ENCODE results near the gene BCAS2.
A peak's percentile ranks its signal among the peaks of the same experiment; 100 is the strongest.

The BCAS2 gene

DNA sequence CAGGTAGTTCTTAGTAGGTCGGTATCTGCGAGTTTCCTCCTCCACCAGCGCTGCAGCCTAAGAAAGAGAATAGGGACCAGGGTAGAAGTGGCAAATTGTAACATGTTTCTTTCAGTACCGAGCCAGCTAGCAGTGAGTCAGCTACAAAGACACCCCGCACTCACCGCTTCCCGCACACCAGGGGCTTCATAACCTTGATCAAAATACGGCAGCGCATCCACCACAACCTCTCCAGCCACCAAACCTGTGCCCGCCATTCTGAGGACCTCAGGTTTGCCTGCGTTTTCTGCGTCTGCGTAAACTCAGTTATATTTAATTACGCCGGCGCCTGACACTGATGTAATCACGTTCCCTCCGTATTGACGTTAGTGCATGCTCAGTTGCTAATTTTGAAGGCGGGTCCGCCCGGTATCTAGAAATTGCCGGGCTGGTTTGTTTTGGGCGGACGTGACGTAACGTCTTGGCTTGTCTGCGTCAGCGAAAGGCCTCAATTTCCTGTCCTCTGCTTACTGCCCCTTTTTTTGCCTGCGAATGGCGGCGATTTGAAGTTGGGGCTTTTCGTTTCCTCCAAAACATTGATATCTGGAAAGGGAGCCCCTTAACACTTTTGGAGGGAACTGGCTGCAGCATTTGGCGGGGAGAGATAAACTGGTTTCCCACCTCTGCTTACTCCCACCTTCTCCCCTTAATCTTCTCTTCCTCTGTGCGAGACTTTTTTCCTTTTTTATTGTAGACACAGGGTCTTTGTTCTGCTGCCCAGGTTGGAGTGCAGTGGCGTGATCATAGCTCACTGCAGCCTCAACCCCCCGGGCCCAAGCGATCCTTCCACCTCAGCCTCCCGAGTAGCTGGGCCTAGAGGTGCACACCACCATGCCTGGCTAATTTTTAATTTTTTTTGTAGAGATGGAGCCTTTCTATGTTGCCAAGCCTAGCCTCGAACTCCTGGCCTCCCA lies at the start of gene BCAS2:
TSS of gene BCAS2 (minus strand) at position 281 of the 953 bp plus-strand sequence. CDS start at position 257, 24 bp downstream.
- DNase-seq, result peak; percentile 90 to 99 (median 97)
- intact Hi-C loops (cut with DNase I), result loop anchor here (2.0 to 5.0 kb wide), 2 partner anchors 69 to 177 kb away; partner anchors contain the start of gene TRIM33

GRCh38 chr1:114627107-114627506 lies 45.7 kb upstream of the BCAS2 start:
- intact Hi-C loops (cut with DNase I), result no loop called here
- no peak for DNase-seq

- no peak for DNase-seq
- intact Hi-C loops (cut with DNase I), result no loop called here
These were observed 41.9 kb upstream of the BCAS2 start for GRCh38 chr1:114623364-114623763.

GRCh38 chr1:114620419-114620818 lies 39.0 kb upstream of the BCAS2 start:
- intact Hi-C loops (cut with DNase I), result no loop called here
- DNase-seq, result no peak

GRCh38 chr1:114618606-114619005 lies 37.2 kb upstream of the BCAS2 start:
- no peak for DNase-seq
- intact Hi-C loops (cut with DNase I), result no loop called here

DNA sequence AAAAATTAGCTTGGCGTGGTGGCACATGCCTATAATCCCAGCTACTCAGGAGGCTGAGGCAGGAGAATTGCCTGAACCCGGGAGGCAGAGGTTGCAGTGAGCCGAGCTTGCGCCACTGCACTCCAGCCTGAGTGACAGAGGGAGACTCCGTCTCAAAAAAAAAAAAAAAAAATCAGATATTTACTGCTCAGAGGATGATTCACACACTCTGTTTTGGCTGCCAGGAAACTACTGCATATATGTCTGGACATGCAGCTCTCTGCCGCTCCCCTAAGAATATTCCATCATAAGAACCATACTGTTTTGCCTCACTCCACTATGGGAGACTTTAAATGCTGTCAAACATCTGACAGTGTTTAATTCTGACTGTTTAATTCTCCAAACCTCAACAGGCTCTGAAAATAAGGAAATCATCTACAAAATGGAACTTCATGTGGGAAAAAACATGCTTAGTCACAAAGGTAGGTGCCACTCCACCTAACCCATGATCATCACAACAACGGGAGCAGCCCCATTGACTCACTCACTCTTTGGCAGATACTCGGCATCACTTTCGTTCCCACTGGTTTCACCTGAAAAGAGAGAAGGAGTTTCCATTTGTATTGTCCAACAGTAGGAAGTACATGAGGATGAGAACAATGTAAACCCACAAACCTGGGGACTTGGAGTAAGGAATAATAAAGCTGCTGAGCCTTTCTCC lies 29.3 kb upstream of the BCAS2 start:
- DNase-seq, result no peak
- intact Hi-C loops (cut with DNase I), result no loop called here

DNA sequence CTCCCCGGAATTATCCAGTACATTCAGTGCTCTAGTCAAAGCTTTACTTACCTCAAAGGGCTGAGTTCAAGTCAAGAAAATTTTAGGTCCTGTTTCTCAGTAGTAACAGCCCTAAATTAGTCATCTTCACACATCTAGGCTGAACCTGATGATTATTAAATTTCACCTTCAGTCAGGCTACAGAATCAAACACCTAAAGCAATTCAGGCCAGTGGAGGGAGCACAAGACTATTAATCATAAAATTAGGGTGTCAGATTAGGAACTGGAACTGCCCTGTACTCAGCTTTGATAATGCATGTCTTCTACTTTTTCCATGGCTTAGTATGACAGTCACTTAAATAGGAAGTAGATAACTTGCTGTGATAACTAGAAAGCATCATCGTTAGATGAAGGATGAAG lies 28.4 kb upstream of the BCAS2 start:
- intact Hi-C loops (cut with DNase I), result no loop called here
- DNase-seq, result no peak

DNA sequence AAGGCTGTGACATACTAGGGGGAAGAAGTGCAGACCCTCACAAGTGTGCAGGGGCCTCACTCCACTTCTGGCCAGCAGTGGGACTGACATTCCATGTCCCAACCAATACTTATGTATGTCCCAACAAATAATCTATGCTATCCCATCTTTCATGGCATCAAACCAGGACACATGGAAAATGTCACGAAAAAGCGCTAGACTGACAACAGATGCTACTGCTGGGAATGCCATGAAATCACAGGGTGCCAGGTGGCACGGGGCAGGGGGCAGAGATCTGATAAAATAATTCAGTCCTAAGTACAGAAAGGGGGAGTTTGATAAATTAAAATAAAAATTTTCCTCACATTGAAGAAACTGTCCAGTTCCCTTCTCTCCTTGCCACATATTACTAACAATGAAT lies 27.6 kb upstream of the BCAS2 start:
- intact Hi-C loops (cut with DNase I), result no loop called here

DNA sequence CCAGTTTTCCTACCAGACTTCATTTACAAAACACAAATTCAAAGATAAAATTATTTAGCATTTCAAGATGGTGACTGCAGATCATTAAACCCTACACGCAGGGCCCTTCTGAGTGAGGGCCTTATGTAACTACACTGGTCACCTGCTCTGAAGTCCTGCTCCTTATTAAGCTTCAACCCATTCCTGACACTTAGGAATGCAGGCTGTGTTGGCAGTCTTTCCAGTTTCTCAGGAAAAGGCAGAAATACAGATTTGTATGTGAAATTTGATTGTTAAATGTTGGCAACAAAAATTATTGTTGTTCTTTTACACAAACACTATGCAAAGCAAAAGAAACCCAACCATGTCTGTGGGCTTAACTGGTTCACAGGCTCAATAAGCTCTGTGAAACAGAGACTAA lies 25.8 kb upstream of the BCAS2 start:
- intact Hi-C loops (cut with DNase I), result no loop called here
- DNase-seq, result no peak

More for the DNA sequence above, 27.6 kb upstream of the BCAS2 start:
- no peak for DNase-seq

GRCh38 chr1:114597949-114598348 lies 16.5 kb upstream of the BCAS2 start:
- intact Hi-C loops (cut with DNase I), result no loop called here
- DNase-seq, result no peak

DNA sequence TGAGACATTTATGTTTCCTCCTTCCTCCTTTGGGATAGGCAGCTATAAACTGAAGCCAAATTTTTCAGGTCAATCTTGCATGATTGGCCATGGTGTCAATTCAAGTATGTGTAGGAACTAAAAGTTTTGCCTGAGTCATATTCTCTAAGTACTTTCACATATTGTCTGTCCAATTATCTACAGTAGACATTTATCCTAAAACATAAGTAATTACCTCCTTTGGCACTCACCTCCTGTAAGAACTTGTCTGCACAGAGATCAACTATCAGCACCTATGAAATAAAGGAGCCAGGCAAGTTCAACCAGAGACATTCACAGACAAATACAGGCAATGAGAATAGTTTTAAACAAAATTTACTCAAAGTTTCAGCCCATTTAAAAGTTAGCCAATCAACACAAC lies 14.2 kb upstream of the BCAS2 start:
- DNase-seq, result no peak
- intact Hi-C loops (cut with DNase I), result no loop called here

GRCh38 chr1:114594046-114594445 lies 12.6 kb upstream of the BCAS2 start:
- intact Hi-C loops (cut with DNase I), result no loop called here
- no peak for DNase-seq

- intact Hi-C loops (cut with DNase I), result no loop called here
These were observed 7.7 kb upstream of the BCAS2 start for GRCh38 chr1:114589122-114589521.

GRCh38 chr1:114588196-114588689 lies 6.8 kb upstream of the BCAS2 start:
- DNase-seq, result no peak
- intact Hi-C loops (cut with DNase I), result no loop called here

More at GRCh38 chr1:114589122-114589521, 7.7 kb upstream of the BCAS2 start:
- DNase-seq, result no peak

DNA sequence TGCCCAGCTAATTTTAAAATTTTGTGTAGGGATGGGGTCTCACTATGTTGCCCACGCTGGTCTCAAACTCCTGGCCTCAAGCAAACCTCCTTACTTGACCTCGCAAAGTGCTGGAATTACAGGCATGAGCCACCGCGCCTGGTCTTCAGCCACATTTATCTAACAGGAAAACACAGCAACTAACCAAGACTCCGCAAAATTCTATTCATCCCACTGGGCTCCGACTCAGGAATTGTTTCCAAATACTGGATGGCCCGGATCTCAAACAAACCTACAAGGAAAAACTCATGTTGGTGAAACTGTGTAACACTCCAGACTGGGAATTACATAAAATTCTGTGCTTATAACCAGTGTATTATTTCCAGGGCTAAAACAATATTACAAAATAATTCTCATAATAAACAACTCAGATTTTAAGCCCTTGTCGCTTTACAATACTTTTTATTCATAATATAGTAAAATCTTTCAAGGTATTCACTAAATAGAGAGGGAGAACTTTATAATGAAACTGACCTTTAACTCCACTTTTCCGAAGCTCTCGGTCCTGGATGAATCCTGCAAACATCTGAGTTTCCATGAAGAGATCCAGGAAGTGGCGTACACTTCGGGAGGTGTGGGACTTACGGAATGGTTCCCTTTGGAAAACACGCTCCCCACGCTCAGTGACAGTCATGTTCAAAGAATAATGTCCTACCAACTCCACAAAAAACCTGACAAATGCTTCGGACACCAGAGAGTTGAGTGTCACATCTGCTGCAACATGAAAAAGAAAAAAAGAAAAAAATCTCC lies 6.0 kb upstream of the BCAS2 start:
- intact Hi-C loops (cut with DNase I), result no loop called here
- no peak for DNase-seq

- no peak for DNase-seq
- intact Hi-C loops (cut with DNase I), result no loop called here
These were observed 5.2 kb upstream of the BCAS2 start for GRCh38 chr1:114586513-114587047.

DNA sequence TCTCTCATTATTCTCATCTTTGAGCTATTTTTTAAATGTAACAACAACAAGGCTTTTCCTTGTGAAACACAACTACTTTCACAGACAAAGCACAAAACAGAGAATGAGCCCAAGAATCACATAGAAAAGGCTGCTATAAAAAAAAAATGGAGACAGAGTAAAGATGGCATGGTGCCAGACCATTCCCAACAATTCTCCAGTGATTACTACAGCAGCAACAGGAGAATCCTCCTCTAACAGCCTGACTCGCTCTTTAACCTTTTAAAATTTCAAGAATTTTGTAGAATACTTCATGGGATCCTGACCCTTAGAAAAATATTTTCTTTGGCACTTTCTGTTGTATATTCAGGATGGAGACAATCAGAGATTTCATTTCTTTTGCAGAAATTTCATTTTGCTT lies 3.8 kb upstream of the BCAS2 start:
- intact Hi-C loops (cut with DNase I), result no loop called here
- no peak for DNase-seq

- DNase-seq, result no peak
- intact Hi-C loops (cut with DNase I), result no loop called here
These were observed 7.0 kb downstream of the BCAS2 start for GRCh38 chr1:114574365-114574764.

DNA sequence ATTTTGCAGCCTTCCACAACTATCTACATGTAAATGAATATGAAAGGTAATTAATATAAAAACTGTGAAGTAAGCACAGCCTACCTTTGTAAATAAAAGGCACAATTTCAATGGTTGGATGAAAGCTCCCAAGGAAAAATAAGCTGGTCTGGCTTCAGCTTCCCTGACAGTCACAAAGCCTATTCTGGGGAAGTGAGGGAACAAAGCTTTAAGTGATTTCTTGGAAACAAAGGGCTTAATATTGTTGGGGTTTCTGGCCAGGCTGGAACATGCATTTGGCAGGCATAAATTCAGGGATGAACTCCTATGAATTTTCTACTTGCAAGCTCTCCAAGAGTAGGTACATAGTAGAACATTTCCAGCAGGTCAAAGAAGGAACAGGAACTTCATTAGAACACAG lies 17.3 kb downstream of the BCAS2 start:
- intact Hi-C loops (cut with DNase I), result no loop called here

More for the DNA sequence above, 17.3 kb downstream of the BCAS2 start:
- DNase-seq, result peak in 5 of 42 donors; percentile 5 to 31 (median 20)

All from head of caudate nucleus (tissue), 42 donors.